K562 (cell line): ENCODE results near the gene CSK. TPM values are rescaled to one million over a fixed set of nuclear protein-coding genes. Genes with fewer than 3 reads are reported as not detected.
A peak's percentile ranks its signal among the peaks of the same experiment; 100 is the strongest.

Experiments
- ASH1L ChIP-seq: fragments of 450-650 bp; IDR thresholded peaks from 2 replicates; pipeline ENCODE4 v1.6.1; 2018; ENCODE audit warnings: borderline replicate concordance, mild to moderate bottlenecking, low read depth; ENCODE audit not compliant: partially characterized antibody
- KDM5B ChIP-seq: fragments of 200-600 bp; sonication (generic); IDR thresholded peaks from 2 replicates; pipeline ENCODE4 v1.6.1; 2012; ENCODE audit warnings: low read depth, mild to moderate bottlenecking, moderate library complexity, low read length, control low read depth, inconsistent platforms; ENCODE audit not compliant: insufficient replicate concordance
- MYNN ChIP-seq, 2 experiments: sonication (generic); formaldehyde crosslinking in 1 of 2; IDR thresholded peaks; 2 replicates each; pipeline versions ENCODE4 v1.5.0 to v1.6.1; 2016 to 2020; ENCODE audit warnings: antibody characterized with exemption in 1 of 2, missing genetic modification reagents in 1 of 2
- PHB ChIP-seq: fragments of 250-450 bp; sonication (Bioruptor Pico); IDR thresholded peaks from 2 replicates; pipeline ENCODE4 v1.5.0; 2021
- PHF8 ChIP-seq: fragments of 200-600 bp; sonication (generic); IDR thresholded peaks from 2 replicates; pipeline ENCODE4 v1.6.1; 2012; ENCODE audit warnings: mixed run types, mild to moderate bottlenecking, inconsistent platforms, low read length, moderate library complexity, borderline replicate concordance
- TARDBP ChIP-seq: fragments of 450-650 bp; IDR thresholded peaks from 2 replicates; pipeline ENCODE4 v1.6.1; 2016
- TEAD1 ChIP-seq, 2 experiments: fragments of 450-650 bp in 1 of 2; sonication (generic) in 1 of 2; formaldehyde crosslinking; IDR thresholded peaks; 2 replicates each; pipeline versions ENCODE4 v1.4.0 to v1.8.0; 2020 to 2022; ENCODE audit warnings: mild to moderate bottlenecking in 2 of 2, missing genetic modification reagents in 1 of 2
- polyA plus RNA-seq, 8 experiments: library from polyadenylated mRNA; depleted of rRNA in 4 of 8; stranded (reverse) in 5 of 8; unstranded in 3 of 8; fragments of >200 nt; fragmentation: Nextera tagmentation in 2 of 8; fragmentation: Illumina TruSeq in 1 of 8; extraction: Ambion mirVana in 2 of 8; extraction: Trizol in 1 of 8; gene quantifications; 2 replicates each; pipeline versions ENCODE4 v1.2.1 to v1.2.3, GENCODE V29; 2011 to 2014; ENCODE audit warnings: inconsistent platforms in 1 of 8, missing spikeins in 1 of 8
- total RNA-seq, 7 experiments: library from RNA; depleted of rRNA in 6 of 7; stranded (reverse); fragments of >200 nt in 6 of 7; fragmentation: Illumina TruSeq in 2 of 7; extraction: Trizol in 2 of 7; gene quantifications; 2 replicates each; pipeline versions ENCODE4 v1.2.1 to v1.2.3, GENCODE V29; 2011 to 2021; ENCODE audit warnings: low replicate concordance in 1 of 7
- TF ChIP-seq, protein P1 (sequence below): sonication (generic); formaldehyde crosslinking; IDR thresholded peaks from 2 replicates; pipeline ENCODE4 v1.8.0; 2022; ENCODE audit warnings: mild to moderate bottlenecking, missing genetic modification reagents
- TF ChIP-seq, protein P2 (sequence below): sonication (generic); formaldehyde crosslinking; IDR thresholded peaks from 2 replicates; pipeline ENCODE4 v1.8.1; 2023; ENCODE audit warnings: mild to moderate bottlenecking, missing genetic modification reagents, moderate library complexity
- TF ChIP-seq, protein P3 (sequence below): fragments of 450-650 bp; formaldehyde crosslinking; IDR thresholded peaks from 2 replicates; pipeline ENCODE4 v1.4.0; 2020; ENCODE audit warnings: mild to moderate bottlenecking, mixed read lengths
- TF ChIP-seq, protein P4 (sequence below), 2 experiments: fragments of 450-650 bp; IDR thresholded peaks; 2 replicates each; pipeline ENCODE4 v1.6.1; 2018; ENCODE audit warnings: mild to moderate bottlenecking in 2 of 2, low read depth in 1 of 2; ENCODE audit not compliant: partially characterized antibody in 2 of 2
- TF ChIP-seq, protein P5 (sequence below), 3 experiments: fragments of 200-800 bp in 1 of 3; sonication (Bioruptor generic) in 1 of 3; sonication (generic) in 1 of 3; formaldehyde crosslinking in 1 of 3; IDR thresholded peaks; 2 replicates each; pipeline versions ENCODE4 v1.6.1 to v1.8.0; 2016 to 2022; ENCODE audit warnings: mild to moderate bottlenecking in 2 of 3, missing compliant biosample characterization in 2 of 3, missing genetic modification characterization in 2 of 3, missing genetic modification reagents in 1 of 3
- TF ChIP-seq, protein P6 (sequence below): sonication (generic); formaldehyde crosslinking; IDR thresholded peaks from 2 replicates; pipeline ENCODE4 v1.8.1; 2023; ENCODE audit warnings: mild to moderate bottlenecking, missing genetic modification reagents

CSK gene
- total and polyA plus RNA-seq, 9 of the 15 experiments (the other 6 are each of a cell fraction or from before 2014, with no cell fraction given), result 1.5 to 112 (median 22.5) TPM

DNA sequence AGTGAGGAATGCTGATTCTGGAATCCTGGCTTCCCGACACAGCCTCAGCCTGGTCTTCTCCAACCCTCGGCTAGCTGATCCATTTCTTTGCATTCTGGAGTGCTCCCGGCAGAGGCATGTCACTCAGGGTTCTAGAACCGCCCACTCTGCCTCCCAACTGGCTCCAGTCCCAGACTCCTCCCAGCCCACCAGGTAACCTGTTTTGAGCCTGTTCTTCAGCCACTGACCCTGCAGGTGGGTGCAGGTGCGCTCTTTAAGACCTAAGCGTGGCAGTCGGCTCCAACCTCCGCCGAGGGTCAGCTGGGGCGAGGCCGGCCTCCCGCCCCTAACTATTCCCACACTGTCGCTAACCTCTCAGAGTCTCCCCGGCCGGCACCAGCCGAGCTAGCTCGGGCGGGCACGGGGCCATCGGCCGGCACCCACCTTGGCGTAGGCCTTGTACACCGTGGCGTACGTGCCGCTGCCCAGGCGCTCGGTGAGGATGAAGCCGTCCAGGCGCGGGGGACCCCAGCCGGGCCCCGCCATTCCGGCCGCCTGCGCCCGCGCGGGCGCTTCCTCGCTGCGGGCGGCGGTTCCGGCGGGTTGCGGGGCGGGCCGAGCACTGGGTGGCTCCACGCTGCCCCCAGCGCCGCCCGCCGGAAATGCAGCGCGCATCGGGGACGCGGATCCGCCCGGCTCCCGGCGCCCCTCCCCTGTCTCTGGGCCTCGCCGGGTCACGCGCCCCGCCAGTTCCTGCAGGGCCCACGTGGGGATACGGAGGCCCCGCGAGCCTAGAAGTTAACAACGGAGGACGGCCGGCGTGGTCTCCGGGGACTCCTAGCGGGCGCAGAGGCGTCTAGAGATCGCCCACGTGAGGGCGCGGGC, 60.9 kb downstream of the CSK start, which contains the start of gene ULK3 (continued):
- TF ChIP-seq, protein P1, sequence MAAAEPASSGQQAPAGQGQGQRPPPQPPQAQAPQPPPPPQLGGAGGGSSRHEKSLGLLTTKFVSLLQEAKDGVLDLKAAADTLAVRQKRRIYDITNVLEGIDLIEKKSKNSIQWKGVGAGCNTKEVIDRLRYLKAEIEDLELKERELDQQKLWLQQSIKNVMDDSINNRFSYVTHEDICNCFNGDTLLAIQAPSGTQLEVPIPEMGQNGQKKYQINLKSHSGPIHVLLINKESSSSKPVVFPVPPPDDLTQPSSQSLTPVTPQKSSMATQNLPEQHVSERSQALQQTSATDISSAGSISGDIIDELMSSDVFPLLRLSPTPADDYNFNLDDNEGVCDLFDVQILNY, result peak; percentile 68
- TF ChIP-seq PHB (peak; percentile 66; the same call in 1 of the 2 replicates), PHF8 (peak; percentile 96; the same call in 1 of the 2 replicates), TARDBP (peak; percentile 43; the same call in 1 of the 2 replicates), TEAD1 (CRISPR knock-in tag; IDR thresholded peaks at IDR 0.05) (peak in 1 of 2 experiments; percentile 59; a peak in 1 of 4 replicates), ASH1L (no peak), KDM5B (peak; percentile 80), MYNN (IDR thresholded peaks at IDR 0.05) (peak; percentile 11; the same call in 1 of the 2 replicates), MYNN (CRISPR knock-in tag; IDR thresholded peaks at IDR 0.05) (no peak)
- TF ChIP-seq, protein P2, sequence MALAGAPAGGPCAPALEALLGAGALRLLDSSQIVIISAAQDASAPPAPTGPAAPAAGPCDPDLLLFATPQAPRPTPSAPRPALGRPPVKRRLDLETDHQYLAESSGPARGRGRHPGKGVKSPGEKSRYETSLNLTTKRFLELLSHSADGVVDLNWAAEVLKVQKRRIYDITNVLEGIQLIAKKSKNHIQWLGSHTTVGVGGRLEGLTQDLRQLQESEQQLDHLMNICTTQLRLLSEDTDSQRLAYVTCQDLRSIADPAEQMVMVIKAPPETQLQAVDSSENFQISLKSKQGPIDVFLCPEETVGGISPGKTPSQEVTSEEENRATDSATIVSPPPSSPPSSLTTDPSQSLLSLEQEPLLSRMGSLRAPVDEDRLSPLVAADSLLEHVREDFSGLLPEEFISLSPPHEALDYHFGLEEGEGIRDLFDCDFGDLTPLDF (CRISPR knock-in tag), result peak; percentile 53; the same call in 1 of the 2 replicates
- TF ChIP-seq, protein P3, sequence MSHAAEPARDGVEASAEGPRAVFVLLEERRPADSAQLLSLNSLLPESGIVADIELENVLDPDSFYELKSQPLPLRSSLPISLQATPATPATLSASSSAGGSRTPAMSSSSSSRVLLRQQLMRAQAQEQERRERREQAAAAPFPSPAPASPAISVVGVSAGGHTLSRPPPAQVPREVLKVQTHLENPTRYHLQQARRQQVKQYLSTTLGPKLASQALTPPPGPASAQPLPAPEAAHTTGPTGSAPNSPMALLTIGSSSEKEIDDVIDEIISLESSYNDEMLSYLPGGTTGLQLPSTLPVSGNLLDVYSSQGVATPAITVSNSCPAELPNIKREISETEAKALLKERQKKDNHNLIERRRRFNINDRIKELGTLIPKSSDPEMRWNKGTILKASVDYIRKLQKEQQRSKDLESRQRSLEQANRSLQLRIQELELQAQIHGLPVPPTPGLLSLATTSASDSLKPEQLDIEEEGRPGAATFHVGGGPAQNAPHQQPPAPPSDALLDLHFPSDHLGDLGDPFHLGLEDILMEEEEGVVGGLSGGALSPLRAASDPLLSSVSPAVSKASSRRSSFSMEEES, result peak; percentile 60
- TF ChIP-seq, protein P4, sequence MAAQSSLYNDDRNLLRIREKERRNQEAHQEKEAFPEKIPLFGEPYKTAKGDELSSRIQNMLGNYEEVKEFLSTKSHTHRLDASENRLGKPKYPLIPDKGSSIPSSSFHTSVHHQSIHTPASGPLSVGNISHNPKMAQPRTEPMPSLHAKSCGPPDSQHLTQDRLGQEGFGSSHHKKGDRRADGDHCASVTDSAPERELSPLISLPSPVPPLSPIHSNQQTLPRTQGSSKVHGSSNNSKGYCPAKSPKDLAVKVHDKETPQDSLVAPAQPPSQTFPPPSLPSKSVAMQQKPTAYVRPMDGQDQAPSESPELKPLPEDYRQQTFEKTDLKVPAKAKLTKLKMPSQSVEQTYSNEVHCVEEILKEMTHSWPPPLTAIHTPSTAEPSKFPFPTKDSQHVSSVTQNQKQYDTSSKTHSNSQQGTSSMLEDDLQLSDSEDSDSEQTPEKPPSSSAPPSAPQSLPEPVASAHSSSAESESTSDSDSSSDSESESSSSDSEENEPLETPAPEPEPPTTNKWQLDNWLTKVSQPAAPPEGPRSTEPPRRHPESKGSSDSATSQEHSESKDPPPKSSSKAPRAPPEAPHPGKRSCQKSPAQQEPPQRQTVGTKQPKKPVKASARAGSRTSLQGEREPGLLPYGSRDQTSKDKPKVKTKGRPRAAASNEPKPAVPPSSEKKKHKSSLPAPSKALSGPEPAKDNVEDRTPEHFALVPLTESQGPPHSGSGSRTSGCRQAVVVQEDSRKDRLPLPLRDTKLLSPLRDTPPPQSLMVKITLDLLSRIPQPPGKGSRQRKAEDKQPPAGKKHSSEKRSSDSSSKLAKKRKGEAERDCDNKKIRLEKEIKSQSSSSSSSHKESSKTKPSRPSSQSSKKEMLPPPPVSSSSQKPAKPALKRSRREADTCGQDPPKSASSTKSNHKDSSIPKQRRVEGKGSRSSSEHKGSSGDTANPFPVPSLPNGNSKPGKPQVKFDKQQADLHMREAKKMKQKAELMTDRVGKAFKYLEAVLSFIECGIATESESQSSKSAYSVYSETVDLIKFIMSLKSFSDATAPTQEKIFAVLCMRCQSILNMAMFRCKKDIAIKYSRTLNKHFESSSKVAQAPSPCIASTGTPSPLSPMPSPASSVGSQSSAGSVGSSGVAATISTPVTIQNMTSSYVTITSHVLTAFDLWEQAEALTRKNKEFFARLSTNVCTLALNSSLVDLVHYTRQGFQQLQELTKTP (IDR thresholded peaks at IDR 0.05; ENCODE audit: low read depth in 1 of 2, partially characterized antibody in 2 of 2), result no peak
- TF ChIP-seq, protein P5, sequence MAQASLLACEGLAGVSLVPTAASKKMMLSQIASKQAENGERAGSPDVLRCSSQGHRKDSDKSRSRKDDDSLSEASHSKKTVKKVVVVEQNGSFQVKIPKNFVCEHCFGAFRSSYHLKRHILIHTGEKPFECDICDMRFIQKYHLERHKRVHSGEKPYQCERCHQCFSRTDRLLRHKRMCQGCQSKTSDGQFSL (CRISPR knock-in tag; IDR thresholded peaks at IDR 0.05), result 0 out of 2 replicates have a peak, but pooled peaks have one; percentile 39
- TF ChIP-seq, protein P5 (tag; IDR thresholded peaks at IDR 0.05), result no peak
- TF ChIP-seq, protein P6, sequence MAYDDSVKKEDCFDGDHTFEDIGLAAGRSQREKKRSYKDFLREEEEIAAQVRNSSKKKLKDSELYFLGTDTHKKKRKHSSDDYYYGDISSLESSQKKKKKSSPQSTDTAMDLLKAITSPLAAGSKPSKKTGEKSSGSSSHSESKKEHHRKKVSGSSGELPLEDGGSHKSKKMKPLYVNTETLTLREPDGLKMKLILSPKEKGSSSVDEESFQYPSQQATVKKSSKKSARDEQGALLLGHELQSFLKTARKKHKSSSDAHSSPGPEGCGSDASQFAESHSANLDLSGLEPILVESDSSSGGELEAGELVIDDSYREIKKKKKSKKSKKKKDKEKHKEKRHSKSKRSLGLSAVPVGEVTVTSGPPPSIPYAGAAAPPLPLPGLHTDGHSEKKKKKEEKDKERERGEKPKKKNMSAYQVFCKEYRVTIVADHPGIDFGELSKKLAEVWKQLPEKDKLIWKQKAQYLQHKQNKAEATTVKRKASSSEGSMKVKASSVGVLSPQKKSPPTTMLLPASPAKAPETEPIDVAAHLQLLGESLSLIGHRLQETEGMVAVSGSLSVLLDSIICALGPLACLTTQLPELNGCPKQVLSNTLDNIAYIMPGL (CRISPR knock-in tag), result peak; percentile 86
